ENCODE data around the gene KRT15.

DNA sequence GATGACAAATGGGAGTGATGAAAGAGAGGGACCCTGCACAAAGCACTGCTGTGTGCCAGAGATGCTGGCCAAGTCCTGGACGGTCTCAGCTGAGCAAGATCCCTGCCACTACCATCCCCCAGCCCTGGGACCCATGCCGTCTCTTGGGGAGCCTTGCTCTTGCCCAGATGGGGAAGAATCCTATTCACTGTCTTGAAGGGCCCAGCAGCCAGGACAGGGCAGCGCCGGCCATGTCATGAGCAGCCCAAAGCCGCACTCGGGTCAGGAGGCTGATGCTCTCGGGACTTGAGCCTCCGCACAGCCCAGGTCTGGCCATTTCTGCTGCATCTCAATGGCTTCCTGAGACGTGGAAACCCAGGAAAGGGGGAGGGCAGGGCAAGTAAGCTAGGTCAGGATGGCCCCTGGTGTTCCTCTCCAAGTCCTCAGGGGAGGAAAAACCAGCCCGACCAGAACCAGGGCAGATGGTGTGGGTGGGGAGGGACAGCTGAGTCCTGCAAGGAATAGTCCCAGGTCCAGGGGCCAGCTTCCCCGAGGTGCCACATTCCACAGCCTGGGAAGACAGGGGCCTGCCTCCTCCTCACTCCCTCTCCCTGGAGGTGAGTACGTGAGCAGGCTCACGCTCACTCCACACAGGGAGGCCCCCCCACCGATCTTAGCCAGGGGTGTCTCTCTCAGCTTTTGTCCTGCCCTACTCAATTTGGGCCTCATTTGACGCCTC, 17.2 kb upstream of the KRT15 start:
- TF ChIP-seq, protein P1, sequence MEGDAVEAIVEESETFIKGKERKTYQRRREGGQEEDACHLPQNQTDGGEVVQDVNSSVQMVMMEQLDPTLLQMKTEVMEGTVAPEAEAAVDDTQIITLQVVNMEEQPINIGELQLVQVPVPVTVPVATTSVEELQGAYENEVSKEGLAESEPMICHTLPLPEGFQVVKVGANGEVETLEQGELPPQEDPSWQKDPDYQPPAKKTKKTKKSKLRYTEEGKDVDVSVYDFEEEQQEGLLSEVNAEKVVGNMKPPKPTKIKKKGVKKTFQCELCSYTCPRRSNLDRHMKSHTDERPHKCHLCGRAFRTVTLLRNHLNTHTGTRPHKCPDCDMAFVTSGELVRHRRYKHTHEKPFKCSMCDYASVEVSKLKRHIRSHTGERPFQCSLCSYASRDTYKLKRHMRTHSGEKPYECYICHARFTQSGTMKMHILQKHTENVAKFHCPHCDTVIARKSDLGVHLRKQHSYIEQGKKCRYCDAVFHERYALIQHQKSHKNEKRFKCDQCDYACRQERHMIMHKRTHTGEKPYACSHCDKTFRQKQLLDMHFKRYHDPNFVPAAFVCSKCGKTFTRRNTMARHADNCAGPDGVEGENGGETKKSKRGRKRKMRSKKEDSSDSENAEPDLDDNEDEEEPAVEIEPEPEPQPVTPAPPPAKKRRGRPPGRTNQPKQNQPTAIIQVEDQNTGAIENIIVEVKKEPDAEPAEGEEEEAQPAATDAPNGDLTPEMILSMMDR (IDR thresholded peaks at IDR 0.05): no peak
- no peak for TF ChIP-seq EZH2 (IDR thresholded peaks at IDR 0.05; ENCODE audit: borderline replicate concordance, insufficient read depth, low read depth, low read length, poor library complexity, severe bottlenecking)

Measured in B cell (primary cell).